ENCODE data around the gene SLC15A2.
"Not testable (repeated sequence)": the region's sequence is repeated elsewhere in the genome, so short reads cannot be mapped to it uniquely, and the experiment has no call there.

The SLC15A2 gene, protein sequence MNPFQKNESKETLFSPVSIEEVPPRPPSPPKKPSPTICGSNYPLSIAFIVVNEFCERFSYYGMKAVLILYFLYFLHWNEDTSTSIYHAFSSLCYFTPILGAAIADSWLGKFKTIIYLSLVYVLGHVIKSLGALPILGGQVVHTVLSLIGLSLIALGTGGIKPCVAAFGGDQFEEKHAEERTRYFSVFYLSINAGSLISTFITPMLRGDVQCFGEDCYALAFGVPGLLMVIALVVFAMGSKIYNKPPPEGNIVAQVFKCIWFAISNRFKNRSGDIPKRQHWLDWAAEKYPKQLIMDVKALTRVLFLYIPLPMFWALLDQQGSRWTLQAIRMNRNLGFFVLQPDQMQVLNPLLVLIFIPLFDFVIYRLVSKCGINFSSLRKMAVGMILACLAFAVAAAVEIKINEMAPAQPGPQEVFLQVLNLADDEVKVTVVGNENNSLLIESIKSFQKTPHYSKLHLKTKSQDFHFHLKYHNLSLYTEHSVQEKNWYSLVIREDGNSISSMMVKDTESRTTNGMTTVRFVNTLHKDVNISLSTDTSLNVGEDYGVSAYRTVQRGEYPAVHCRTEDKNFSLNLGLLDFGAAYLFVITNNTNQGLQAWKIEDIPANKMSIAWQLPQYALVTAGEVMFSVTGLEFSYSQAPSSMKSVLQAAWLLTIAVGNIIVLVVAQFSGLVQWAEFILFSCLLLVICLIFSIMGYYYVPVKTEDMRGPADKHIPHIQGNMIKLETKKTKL

DNA sequence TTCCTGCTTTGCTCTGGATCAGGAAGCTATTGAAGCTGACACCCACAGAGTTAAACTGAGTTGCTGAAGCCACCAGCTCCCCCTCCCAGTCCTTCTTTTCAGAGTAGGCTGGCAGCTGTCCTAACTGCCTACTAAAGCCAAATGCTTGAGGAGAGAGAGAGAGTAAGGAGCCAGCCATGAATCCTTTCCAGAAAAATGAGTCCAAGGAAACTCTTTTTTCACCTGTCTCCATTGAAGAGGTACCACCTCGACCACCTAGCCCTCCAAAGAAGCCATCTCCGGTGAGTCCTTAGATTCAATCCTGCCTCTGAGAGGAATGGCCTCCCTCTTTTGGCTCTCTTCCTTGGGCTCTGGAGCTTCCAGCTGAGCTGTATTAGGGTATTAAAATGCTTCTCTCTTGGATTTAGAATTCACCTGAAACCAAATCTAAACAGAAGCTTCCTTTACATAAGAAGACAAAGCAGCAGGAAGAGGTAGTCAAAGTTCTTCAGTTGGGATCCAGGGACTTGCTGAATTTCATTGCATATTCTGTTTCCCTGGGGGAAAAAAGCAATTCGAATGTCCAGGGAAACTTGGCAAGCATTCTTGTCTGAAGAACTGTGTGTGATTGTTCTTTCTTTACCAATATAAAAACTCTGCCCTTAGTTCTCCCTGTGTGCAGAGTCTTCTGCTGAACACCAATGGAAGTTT, at the start of gene SLC15A2:
Gene SLC15A2, plus strand, starts transcription at position 101 of the 690 bp plus-strand sequence. Its CDS starts 76 bp downstream, at position 177.
- FAIRE-seq: no peak

DNA sequence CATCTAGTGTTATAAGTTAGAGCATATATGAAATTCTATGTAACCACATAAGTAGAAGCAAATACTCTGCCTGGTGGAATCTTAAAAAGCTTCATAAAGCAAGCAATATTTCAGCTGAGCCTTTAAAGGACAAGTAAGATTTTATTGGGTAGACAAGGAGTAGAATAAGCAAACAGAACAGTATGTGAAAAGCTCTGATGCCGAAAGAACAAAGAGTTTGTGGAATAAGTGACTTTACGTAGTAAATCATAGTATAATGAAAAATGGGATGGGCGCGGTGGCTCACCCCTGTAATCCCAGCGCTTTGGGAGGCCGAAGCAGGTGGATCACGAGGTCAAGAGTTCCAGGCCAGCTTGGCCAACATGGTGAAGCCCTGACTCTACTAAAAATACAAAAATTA, 49.3 kb upstream of the SLC15A2 start:
- no peak for FAIRE-seq

DNA sequence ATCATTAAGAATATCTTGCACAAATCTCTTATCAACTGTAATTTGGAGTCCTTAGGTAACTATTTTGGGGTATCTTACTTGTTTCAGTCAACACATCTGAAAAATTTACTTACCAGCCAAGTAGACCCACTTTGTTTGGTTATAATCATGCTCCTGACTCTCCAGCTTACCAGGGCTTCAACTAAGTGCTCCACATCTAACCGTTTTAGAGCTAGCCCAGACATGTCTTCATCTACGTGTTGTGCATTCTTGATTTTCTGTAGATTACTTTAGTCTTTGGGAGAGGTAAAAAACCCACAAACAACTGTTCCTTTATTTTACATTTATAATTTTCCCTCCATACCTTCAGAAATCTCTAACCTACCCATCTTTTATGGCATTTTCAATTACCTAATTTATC, 41.9 kb upstream of the SLC15A2 start:
- no peak for FAIRE-seq

DNA sequence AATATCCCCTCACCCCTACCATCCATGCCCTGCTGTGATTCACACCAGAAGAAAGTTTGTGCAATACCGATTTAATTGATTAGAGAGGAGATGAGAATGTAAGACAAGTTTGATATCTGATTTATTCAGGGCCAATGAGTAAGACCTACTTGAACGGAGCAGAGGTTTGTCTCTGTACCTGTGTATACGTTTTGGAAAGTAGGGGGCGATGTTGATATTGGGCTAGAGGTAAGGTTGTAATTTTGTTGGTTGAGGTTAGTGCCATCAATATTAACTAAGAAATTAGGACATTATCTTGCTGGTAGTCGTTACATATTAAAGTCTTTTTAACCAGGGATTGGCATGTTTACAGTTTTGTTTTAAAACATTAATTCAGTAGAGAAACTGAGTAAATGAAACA, 38.6 kb upstream of the SLC15A2 start:
- no peak for FAIRE-seq

DNA sequence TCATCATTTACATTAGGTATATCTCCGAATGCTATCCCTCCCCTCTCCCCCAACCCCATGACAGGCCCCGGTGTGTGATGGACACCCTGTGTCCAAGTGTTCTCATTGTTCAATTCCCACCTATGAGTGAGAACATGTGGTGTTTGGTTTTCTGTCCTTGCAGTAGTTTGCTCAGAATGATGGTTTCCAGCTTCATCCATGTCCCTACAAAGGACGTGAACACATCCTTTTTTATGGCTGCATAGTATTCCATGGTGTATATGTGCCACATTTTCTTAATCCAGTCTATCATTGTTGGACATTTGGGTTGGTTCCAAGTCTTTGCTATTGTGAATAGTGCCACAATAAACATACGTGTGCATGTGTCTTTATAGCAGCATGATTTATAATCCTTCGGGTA, 36.4 kb upstream of the SLC15A2 start:
- not testable (repeated sequence) for FAIRE-seq

DNA sequence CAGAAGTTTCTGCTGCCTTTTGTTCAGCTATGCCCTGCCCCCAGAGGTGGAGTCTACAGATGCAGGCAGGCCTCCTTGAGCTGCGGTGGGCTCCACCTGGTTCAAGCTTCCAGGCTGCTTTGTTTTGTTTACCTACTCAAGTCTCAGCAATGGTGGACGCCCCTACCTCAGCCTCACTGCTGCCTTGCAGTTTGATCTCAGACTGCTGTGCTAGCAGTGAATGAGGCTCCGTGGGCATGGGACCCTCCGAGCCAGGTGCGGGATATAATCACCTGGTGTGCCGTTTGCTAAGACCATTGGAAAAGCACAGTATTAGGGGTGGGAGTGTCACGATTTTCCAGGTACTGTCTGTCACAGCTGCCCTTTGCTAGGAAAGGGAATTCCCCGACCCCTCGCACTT, 31.0 kb upstream of the SLC15A2 start:
- FAIRE-seq: not testable (repeated sequence)

DNA sequence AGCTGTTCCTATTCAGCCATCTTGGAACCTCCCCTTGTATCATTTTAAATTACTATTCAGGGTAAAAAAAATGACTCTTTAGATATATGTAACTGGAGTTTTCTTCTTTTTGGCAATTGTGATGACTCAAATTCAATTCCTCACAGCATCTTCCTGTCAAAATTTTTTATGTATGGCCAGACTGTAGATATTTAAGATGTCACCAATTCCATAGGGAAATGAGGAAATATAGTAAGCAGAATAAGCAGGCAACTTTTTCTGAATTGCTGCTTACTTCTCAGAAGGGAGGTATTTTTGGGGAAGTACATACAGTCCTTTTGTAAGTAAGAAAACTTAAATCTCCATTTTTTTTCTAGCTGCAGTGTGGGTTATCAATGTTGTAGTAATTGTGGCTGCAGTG, 30.4 kb upstream of the SLC15A2 start:
- FAIRE-seq: no peak

DNA sequence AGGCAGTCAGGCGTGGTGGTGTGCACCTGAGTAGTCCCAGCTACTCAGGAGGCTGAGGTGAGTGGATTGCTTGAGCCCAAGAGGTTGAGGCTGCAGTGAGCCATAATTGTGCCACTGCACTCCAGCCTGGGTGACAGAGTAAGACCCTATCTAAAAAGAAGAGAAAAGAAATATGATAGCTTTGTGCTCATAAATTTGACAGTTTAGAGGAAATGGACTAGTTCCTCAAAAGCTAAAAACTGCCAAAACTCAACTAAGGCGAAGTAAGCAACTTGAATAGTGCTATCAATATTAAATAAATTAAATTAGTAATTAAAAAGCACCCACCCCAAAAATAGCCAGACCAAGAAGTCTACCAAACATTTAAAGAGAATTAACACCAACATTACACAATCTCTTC, 24.5 kb upstream of the SLC15A2 start:
- no peak for FAIRE-seq

DNA sequence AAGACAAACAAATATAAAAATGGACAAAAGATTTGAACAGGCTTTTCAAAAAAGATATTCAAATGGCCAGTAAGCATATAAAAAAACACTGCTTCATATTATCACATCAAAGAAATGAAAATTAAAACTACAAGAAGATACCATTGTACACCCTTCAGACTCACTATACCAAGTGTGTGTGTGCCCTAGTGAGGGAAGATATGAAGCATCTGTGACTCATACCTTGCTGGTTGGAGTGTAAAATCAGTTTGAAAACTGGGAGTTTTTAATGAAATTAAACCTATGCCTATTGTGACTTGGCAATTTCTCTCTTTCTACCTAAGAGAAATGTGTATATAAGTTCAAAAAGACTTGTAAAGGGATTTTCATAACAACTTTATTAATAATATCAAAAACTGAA, 23.5 kb upstream of the SLC15A2 start:
- FAIRE-seq: no peak

DNA sequence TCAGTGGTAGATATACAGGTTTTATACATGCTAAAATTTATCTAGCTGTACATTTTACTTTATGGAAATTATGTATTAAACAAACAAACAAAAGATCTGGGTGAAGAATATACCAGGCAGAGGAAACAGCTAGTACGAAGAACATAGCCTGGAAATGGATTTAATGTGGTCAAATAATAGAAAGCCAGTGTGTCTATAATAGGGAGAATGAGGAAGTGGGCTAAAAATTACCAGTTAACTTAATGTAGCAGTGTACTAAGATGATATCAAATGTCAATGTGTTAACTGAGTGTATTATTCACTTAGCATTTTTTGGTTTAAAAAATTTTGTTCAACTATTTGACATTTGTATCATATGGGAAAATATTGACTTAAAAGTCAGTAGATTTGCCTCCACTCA, 22.8 kb upstream of the SLC15A2 start:
- FAIRE-seq: no peak

DNA sequence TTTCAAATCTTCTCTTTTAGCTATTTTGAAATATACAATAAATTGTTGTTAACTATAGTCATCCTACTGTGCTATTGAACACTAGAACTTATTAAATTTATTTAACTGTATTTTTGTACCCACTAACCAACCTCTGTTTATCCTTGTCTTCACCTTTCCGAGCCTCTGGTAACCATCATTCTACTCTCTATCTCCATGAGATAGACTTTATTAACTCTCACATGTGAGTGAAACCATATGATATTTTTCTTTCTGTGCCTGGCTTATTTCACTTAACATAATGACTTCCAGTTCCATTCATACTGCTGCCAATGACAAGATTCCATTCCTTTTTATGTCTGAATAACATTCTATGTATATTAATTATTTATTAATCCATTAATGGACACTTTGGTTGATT, 15.8 kb upstream of the SLC15A2 start:
- no peak for FAIRE-seq

DNA sequence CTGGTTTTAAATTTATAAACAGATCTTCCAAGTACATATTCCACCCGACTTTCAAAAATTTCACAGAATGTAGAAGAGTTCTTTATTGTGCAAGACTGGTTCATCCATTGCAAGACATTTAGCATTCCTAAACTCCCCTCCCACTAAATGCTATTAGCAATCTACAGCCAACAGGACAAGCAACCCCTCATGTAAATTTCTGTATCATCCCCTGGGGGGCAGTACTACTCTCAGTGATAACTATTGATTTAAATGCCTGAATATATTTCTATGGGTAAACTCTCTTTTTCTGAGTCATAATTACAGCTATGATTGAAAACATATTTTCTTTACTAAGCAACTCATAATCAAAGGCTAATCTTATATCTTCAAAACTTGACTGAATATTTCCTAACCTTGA, 10.7 kb upstream of the SLC15A2 start:
- FAIRE-seq: no peak

DNA sequence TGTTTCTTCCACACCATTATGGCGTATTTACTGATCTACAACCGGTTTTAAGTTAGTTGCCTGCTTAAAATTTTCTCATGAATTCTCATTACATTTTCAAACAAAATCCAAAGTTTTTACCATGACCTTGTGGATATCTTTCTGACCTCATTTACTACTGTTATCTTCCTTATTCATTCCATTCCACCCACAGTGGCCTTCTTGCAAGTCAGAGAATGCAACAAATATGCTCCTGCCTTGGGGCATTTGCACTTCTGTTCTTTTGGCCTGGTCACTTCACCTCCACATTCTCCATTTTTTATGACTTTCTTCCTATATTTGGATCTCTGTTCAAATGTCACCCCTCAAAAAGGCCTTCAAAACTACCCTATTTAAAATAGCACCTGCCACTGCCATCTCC, 8.8 kb upstream of the SLC15A2 start:
- no peak for FAIRE-seq

DNA sequence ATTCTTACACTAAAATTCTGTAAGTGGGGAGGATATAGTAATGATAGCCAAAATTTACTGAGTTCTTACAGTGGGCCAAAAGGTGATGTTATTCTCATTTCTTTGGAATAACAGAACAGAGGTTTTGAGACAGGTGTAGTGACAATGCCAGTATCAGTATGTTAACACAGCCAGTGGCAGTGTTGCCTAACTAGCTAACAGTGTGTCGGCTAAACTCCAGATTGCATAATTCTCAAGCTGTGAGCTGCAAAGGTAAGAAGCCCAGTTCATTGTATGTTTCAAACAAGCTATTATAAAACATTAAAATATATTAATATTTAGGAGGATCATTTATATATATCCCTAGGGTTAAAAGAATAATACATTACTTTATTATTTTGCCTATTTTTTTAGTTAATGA, 920 bp downstream of the SLC15A2 start:
- no peak for FAIRE-seq

DNA sequence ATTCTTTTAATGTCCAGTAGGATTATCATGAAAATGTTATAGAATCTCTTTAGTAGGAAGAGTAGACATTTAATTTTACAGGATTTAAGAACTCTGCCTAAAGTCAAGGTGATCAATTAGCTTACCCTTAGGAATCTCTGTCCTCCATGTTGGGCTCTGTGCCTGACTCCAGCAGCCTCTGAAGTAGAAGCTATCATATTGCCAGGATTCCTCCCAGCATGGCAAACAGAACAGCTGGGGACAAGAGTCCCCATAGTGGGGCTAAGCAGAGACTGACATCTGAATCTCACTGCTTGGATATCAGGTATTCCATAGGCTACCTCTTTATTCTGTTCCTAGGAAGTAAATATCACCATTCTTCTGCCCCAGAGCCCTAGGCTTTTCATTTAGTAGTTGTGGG, 1.5 kb downstream of the SLC15A2 start:
- no peak for FAIRE-seq

DNA sequence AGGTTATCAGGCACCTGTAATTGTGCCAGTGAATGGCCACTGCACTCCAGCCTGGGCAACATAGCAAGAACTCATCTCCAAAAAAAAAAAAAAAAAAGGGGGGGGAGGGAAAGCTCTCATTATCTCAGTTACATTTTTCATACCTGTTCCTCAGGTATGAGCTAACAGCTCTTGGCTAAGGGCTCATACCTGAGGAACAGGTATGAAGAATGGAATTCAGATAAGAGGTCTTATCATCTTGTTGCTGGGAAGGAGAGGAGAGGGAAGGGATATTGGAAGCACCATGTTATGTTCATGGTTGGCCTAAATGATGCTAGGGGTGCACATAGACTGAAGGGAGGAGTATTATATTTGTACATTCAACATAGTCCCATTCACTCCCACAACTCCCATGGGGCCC, 2.6 kb downstream of the SLC15A2 start:
- FAIRE-seq: no peak

DNA sequence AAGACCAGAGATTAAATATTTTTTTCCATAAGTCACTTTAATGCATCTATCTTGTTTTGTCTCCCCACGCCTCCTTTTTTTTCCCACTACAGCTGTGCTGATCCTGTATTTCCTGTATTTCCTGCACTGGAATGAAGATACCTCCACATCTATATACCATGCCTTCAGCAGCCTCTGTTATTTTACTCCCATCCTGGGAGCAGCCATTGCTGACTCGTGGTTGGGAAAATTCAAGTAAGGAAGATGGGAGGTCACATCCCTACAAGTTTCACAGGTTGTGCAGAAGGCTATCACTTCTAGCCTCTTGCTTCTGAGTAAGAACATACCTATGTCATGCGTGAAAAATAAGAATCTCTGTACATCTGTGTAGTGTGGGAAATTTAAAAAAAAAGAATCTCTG, 3.1 kb downstream of the SLC15A2 start:
- FAIRE-seq: no peak

DNA sequence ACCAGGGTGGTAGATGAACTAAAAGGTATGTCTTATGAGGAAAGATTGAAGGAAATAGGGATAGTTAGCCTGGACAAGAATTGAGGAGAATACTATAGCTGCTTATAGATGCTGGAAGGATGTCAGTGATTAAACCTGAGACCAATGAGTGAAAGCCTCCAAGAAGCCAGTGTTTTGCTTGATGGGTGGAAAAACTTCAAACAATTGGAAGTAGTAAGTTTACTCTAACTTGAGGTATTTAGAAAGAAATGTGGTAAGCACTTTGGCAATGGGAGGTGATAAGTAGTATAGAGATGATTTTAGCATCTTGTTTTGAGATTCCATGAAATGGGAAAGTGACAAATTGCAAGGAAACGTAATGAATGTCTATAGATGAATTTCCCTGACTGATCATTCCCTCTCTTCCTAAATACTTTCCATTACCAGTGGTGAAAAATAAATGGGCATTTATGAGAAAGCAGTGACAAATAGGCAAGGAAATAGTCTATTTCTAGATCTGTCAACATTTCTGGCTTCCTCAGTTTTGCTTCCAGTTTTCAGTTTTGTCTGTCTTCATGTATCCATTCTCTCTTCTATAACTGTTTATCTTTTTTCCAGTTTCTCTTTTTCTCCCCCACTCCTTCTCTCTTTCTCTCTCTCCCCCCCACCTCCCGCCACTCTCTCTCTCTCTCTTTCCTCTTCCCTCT, 19.2 kb downstream of the SLC15A2 start:
- no peak for FAIRE-seq

DNA sequence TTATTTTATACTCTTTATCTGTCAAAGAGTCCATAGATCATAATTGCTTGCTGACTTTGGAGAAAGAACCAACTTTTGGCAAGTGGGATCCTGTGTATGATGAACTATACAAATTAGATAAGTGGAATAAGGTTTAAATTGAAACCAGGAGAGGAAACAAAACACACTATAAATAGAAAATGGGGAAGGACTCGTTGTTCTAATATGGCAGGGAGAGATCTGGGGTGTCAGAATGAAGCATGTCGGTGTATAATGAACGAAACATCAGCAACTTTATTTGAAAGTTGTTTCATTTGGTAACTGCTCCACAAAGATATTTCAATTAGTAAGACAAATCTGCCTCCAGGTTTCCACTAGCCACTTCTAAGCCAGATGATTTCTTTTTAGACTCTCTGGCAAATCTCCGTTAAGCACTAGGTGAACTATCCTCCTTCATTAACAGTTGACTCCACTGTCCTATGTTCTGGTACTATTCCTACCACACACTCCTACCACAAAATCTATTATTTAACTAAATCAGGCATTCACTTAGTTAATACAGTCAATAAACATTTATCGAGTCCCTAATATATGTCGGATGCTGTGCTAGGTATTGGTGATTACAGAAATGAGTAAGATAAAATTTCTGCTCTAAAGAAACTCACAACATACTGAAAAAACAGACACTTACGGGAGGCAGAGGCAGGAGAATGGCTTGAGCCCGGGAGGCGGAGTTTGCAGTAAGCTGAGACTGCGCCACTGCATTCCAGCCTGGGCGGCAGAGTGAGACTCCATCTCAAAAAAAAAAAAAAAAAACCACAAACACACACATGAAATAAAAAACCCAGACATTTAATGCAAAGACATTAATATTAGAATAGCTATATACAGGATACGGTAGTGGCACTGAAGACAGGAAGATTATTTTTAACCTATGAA, 20.1 kb downstream of the SLC15A2 start:
- FAIRE-seq: no peak

DNA sequence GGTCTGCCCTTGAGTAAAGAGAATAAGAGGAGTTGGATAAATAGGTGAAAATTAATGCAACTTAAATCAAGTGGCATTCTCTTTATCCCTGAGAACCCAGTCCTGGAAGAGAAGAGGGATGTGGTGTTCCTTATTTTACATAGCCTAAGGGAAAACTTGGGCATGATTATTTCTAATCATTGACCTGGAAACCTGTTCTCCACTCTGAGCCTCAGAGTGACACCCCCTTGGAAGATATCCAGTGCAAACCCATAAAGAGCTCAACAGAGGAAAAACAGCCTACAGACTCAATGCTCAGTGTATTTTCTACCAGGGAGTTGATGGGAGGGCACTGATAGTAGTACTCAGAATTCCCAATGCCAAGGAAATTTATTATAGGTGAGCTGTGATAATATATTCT, 22.0 kb downstream of the SLC15A2 start:
- no peak for FAIRE-seq

DNA sequence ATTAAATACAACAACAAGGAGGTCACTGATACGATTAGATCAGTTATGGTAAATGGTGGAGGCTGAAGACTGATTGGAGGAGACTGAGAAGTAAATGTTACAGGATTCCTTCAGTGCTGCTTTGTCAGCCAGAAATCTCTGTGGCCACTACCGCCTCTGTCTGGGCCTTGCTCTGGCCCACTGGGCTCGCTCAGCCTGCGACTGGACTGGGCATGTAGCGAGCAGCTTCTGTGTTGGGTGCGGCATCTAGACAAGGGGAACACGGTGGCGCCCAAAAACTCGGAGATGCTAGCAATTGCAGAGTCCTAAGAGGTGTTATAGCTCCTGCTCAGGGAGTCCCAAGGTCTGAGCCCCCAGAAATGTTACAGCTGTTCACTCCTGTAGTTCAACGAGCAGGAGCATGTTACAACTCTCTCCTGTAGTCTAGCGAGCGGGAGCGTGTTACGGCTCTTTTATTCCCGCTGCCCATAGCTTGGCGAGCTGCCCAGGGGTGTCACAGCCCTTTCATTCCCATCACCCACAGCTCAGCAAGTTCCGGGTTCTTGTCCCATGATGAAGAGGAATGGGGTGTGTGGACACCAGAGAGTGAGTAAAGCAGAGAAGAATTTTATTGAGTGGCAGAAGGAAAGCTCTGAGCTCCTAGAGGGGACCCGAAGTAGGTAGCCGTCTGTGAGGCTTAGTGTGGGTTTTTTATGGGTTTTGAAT, 24.7 kb downstream of the SLC15A2 start:
- no peak for FAIRE-seq

DNA sequence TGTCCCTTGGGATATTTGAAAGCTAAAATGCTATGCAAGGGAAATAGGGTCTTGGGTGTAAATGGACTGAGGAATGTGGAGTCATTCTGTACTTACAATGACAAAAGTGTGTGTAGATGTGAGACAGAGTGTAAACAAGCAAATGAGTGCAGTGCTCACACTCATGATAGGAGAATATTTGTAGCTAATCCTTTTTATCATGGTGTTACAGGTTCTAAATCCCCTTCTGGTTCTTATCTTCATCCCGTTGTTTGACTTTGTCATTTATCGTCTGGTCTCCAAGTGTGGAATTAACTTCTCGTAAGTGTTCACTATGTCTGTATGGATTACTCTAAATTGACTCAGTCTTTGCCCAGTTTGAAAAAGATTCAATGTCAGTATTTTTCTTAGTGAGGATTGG, 30.5 kb downstream of the SLC15A2 start:
- no peak for FAIRE-seq

All from TTC549 (cell line).